Fibroblast of peridontal ligament (primary cell): Measurements from ENCODE around the gene MS4A4A.

Experiments
- DNase-seq: peaks from one replicate; pipeline ENCODE4 v3.0.0-alpha.2; 2010; ENCODE audit errors: extremely low read depth

Gene MS4A4A

GRCh38 chr11:60347084-60347797 is 66.8 kb downstream of the MS4A4A start:
- DNase-seq = no peak

- DNase-seq = no peak
Measured at GRCh38 chr11:60348116-60348515, 67.7 kb downstream of the MS4A4A start.

DNA sequence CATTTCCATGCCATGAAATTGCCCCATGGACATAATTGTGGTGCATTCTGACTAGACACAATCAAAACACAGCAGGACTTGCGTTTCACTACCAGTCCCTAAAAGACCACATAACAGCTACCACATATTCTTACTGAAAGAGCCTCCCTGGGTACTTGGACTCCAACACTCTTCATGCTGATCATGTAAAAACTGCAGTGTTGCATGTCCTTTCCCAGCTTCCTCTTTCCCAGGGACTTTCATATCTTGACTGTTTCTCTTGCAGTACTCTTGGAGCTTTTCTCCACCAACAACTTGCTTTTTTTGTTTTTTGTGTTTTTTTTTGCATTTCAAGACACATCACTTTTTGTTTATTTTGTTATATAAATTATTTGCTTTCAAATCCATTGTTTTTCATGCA is 69.5 kb downstream of the MS4A4A start:
- no peak for DNase-seq

DNA sequence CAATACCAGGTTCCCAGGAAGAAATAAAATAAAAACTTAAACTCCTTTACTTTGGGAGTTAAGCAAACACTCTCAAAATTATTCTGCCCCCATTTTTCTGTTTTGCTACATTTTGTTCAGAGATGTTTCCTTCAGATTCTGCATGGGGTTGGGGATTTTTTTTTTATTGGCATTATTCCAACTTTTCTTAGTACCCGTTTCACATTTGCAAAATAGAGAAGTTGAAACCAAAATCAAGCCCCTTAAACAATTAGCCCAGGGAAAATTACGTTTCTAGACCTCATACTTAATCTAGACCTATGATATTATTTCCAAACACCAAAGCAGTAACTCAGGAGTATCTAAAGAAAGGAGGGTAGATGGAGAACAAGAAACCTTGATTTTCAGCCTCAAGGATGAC is 77.3 kb downstream of the MS4A4A start:
- DNase-seq = no peak
